ENCODE results near the gene ENDOG. TPM values are rescaled to one million over a fixed set of nuclear protein-coding genes. Genes with fewer than 3 reads are reported as not detected.
"Not testable (repeated sequence)": the region's sequence is repeated elsewhere in the genome, so short reads cannot be mapped to it uniquely, and the experiment has no call there.

The ENDOG gene
- total RNA-seq, 1 experiment from 2014 or later, result 27.2 TPM

DNA sequence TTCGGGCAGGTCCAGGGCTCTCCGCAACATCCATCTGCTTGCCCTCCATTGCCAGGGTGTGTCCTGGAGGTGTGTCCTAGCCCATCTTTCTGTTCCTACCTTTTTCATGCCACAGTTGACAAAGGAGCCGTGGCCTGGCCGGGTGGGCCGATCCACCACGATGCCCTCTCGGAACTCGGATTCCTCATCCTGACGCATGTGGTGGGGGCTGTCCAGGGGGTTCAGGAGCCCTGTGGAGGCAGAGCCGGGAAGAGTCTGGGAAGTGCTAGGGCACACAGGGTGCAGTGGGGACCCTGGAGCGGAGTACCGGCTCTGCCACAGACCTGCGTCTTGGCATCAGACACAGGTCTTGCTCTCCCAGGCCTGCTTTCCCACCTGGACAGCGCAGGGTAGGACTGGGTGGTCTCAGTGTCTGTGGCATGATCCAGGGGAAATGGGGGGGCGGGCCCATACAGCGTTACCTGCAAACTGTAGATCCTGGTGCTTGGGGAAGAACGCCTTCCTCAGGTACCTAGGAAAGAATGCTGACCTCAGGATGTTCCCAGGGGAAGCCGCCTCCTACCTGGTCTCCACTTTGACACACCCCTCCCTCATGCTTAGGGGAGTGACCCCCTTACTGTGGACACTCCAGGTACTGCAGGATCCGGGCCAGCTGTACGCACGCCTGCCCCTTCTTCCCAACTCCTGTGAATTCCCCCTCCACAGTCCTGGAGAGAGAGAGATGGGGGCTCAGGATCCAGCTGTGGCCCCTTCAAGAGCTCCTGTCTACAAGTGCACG, 7.8 kb downstream of the ENDOG start:
- no peak for DNase-seq (ENCODE audit: extremely low read depth, low read depth)

DNA sequence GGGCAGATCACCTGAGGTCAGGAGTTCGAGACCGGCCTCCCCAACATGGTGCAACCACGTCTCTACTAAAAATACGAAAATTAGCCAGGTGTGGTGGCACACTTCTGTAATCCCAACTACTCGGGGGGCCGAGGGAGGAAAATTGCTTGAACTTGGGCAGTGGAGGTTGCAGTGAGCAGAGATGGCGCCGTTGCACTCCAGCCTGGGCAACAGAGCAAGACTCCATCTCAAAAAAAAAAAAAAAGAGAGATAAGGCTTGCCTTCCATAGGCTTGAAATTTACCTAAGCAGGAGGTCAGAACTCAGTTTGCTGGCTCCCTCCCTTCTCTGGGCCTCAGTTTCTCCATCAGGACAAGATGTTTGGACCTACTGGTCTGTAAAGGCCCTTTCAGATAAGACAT, 10.0 kb downstream of the ENDOG start:
- no peak for DNase-seq (ENCODE audit: extremely low read depth, low read depth)

DNA sequence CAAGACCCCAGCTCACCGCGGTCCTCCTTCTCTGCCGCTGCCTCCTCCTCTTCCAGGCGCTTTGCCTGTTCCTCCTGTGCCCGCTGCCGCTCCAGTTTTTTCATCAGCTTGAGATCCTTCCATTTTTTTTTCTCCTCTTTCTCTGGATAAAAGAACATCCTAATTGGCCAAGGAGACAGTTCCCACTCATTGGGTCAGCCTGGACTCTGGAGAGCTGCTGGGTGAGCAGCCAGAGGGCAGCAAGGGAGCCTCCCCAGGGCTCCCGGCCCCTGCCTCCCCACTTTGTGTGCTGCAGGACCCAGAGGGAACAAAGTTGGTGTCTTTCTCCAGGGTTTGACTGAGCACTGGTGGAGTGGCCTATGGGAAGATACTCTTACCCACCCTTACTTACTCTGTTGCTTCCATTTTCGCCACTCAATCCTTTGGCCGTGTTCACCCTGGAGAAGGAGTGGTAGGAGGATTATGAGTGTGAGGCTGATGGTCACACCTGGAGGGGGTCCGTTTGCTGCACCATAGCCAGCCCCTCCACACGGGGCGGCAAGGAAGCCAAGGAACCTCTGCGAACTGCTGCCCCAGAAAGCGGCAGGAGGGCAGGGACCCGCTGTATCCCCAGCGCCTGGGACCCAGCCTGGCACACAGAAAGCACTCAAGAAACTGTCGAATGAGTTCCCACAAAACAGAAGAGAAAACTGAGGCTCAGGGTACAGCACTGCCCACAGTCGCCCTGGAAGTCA, 10.6 kb downstream of the ENDOG start:
- no peak for DNase-seq (ENCODE audit: extremely low read depth, low read depth)

DNA sequence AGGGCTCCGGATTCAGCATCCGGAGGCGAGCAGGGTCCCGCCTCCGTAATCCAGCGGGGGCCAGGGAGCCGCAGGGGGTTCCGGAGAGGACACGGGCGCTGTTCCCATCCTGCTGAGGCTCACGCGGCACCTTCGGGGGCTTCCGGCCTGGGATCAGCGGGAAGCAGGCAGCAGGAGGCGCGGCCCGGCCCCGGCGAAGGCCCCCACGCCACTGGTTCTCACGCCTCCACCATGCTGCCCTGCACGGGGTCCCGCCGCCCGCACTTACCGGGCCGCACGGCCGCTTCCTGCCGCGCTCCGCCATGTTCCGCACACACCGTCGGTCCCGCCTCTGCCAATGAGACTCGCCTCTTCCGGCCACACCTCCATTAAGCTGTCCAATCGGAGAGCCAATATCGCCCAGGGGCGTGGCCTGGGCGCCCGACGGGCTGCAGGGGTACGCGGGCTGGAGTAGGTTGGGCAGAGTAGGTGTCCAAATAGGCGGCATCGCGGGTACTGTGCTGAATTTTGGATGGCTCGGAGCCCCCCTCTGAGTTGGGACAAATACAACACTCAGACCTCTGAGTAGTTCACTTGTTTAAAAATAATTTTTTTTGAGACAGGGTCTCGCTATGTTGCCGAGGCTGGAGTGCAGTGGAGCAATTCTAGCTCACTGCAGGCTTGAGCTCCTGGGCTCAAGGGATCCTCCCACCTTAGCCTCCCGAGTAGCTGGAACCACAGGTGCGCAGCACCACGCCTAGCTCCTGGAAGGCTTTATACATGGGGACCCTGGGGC, 11.4 kb downstream of the ENDOG start, which contains the start of gene SPOUT1:
TSS of gene SPOUT1 (minus strand) at position 318 of the 775 bp plus-strand sequence. CDS start at position 304, 14 bp downstream.
- DNase-seq (ENCODE audit: extremely low read depth, low read depth), result peak; percentile 91

DNA sequence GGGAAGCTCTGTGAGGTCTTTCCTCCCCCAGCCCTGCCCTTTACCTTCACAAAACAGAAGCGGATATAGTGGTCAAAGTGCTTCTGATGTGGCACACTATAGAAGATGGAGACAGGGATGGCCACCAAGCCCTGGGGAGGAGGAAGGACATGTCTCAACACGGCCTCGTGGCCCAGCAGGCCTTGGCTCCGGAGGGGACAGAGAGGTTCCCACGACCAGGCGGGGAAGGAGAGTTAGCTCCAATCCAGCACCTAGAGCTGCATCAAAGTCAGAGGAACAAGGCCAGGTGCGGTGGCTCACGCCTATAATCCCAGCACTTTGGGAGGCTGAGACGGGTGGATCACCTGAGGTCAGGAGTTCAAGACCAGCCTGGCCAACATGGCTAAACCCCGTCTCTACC, 15.4 kb downstream of the ENDOG start:
- DNase-seq (ENCODE audit: extremely low read depth, low read depth), result no peak

DNA sequence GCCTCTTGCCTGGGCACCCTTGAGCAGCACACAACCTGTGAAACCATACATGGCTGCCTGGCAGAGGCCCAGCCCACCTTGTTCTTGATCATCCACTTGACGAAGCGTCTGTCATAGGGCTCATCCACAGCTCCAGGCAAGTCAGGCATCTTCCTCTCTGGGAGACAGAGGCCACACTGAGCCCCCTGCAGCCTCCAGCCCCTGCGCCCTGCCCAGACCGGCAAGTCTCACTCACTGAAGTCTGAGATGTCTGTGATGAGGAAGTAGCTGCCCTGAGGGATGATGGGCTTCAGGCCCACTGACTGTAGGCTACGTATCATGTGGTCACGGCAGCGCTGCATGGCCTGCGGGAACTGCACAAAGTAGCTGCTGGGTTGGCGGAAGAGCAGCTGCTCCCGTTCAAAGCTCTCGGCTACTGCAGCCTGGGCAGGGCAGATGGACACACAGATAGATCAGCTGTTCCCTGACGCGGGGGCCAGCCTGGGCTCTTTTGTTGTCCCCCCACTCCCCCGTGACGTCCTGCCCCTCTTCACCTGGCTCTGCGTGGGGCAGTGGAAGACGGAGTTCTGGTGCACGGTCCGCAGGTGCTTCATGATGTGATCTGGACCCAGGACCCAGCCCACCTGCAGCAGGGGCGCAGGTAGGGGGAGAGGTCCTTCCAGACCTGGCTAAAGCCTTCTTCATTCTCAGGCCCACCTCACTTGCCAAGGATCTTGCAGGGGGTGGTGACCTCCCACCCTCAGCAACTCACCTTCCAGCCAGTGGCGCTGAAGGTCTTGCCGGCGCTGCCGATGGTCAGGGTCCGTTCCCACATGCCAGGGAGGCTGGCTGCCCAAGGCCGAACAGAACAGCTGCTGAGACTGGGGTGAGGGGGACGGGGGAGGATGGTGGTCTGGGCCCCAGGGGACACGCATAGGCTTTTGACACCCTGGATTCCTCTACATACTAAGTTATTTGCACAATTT, 17.2 kb downstream of the ENDOG start:
- no peak for DNase-seq (ENCODE audit: extremely low read depth, low read depth)

DNA sequence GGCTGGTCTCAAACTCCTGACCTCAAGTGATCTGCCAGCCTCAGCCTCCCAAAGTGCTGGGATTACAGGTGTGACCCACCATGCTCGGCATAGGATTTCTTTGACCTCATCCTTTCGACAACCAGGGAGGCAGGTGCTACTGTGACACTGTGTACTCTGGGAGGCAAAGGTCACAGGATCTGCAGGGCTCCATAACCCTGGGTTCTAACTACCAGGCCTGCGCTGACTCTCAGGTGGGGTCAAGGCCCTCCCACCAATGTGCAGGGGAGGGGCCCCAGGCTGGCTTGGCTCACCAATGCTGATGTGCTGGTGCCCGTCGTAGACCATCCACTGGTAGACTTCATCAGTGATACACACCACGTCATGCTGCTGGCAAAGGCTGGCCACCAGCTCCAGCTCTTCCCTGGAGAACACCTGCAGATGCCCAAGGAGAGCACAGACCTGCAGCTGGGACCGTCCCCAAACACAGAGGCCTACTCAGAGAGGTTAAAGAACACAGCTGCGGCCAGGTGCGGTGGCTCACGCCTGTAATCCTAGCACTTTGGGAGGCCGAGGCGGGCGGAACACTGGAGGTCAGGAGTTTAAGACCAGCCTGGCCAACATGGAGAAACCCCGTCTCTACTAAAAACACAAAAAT, 18.3 kb downstream of the ENDOG start:
- DNase-seq (ENCODE audit: extremely low read depth, low read depth), result no peak

DNA sequence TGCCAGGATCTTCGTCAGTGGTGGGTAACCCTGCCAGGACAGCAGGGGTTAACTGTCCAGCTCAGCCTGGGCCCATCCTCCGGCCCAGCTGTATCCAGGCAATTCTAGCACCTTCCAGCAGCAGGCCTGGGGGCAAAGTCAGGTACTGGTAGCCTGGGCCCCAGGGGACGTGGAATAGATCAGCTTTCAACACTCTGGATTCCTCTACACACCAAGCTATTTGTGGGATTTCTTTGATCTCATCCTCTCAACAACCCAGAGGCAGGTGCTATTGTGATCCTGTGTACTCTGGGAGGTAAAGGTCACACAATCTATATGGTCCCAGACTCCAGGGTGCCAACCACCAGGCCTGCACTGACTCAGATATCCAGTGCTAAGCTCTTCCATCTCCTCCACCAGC, 20.0 kb downstream of the ENDOG start:
- DNase-seq (ENCODE audit: extremely low read depth, low read depth), result no peak

DNA sequence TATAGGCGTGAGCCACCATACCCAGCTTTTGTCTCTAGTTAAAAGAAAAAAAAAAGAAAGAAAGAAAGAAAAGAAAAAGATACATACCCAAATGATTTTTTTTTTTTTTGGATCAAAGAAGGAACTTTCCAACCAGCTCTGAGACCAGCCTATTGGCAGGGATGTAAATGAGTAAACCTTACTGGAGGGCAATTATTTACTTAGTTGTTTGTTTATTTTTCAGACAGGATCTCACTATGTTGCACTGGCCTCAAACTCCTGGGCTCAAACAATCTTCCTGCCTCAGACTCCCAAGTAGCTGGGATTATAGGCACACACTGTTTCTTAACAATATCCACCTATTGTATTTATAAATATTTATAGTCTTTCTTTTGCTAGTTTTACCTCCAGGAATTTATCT, 22.2 kb downstream of the ENDOG start:
- DNase-seq (ENCODE audit: extremely low read depth, low read depth), result no peak

DNA sequence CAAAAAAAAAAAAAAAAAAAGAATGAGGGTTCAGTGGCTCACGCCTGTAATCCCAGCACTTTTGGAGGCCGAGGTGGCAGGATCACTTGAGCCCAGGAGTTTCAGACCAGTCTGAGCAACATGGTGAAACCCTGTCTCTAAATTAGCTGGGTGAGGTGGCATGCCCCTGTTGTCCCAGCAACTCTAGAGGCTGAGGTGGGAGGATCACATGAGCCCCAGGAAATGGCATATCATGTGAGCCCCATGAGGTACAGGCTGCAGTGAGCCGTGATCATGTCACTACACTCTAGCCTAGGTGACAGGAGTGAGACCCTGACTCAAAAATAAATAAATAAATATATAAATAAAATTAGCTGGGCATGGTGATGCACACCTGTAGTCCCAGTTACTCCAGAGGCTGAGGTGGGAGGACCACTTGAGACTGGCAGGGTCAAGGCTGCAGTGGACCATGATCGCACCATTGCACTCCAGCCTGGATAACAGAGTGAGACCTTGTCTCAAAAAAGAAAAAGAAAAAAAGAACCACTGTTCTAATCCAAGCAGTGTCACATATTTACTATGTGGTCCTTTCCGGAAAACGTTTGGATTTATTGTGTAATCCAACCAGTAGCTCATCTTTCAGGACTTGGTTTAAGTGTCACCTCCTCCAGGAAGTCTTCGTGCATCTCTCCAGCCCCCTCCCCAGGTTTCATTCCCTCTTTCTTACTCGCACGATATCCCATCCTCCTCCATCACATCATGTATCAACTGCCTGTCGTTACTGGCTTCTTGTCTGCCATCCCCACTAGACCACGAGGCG, 23.6 kb downstream of the ENDOG start:
- DNase-seq (ENCODE audit: extremely low read depth, low read depth), result no peak

DNA sequence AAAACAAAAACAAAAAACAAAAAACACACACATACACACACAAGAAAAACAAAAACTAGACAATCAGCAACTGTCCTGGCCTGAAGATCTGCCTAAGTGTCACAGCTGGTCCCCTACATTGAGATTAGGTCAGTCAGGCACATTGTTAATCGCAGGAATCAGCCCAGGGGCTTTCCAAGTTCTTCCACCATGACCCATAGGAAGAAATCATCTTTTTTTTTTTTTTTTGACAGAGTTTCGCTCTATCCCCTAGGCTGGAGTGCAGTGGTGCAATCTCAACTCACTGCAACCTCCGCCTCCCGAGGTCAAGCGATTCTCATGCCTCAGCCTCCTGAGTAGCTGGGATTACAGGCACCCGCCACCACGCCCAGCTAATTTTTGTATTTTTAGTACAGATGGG, 24.9 kb downstream of the ENDOG start:
- not testable (repeated sequence) for DNase-seq (ENCODE audit: extremely low read depth, low read depth)

DNA sequence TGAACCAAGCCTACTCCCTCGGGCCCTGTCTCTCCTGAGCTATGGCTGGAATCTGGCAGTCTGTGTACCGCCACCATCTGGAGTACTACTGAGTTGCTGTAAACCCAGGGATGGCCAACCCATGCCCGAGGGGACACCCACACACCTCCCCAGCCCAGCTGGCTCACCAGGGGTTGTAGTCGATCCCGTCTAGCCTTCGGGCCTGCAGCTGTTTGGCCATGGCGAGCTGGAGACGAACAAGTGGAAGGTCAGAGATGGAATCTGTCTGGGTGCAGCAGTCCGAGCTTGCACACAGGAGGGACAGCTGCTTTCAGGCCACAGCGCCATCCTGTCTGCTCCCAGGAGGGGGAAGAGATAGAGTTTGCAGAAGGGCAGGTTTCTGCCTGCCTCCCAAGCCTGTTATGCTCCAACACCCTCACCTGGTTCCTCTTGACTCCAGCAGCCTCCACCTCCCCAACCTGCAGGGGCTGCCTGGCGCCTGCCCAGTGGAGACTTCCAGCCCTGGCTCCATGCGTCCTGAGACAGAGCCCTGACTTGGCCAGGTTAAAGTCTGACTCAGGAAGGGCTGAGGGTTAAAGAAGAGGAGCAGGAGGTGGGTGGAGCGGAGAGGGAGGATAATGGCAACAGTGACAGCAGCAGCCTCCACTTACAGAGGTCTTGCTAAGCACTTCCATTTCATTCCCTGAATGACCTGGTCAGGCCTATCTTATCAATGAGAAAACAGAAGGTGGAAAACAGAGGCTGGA, 27.1 kb downstream of the ENDOG start:
- no peak for DNase-seq (ENCODE audit: extremely low read depth, low read depth)

DNA sequence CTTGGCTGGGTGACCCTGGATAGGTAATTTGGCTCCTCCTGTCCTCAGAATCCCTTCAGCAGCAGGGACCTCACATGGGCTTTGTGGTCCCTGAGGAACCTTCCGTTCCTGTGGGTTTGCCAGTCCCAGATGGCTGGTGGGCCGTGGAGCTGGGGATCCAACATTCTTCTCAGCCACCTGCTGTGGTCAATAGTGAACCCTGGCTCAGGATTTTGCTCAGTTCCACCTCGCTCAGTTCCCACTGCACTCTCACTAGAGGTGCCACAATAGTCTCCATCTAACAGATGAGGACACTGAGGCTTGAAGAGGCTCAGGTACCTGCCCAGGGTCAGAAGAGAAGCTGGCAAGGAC, 28.4 kb downstream of the ENDOG start:
- no peak for DNase-seq (ENCODE audit: extremely low read depth, low read depth)

DNA sequence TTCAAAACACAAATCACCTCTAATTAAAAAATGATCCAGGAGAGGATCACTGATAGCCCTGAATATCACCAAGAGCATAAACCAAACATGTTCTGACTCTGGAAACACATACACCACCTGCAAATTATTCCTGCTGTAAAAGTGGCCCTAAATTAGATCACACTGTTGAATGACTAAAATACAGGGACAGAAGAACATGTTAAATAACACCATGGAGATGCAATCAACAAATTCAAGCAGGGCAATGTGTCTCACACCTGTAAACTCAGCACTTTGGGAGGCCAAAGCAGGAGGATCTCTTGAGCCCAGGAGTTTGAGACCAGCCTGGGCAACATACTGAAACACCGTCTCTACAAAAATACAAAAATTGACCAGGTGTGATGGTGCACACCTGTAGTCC, 29.5 kb downstream of the ENDOG start:
- no peak for DNase-seq (ENCODE audit: extremely low read depth, low read depth)

DNA sequence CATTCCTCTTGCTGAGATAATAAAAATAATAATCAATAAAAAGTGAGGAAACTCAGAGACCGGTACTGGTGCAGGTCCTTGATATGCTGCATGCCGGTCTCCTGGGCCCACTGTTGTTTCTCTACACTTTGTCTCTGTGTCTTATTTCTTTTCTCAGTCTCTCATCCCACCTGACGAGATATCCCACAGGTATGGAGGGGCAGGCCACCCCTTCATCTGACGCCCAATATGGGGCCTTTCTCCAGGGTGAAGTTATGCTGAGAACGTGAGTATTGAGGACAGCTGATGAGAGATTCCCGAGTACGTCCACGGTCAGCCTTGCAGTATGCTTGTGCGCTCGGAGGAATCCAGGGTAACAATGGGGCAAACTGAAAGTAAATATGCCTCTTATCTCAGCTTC, 32.7 kb downstream of the ENDOG start:
- not testable (repeated sequence) for DNase-seq (ENCODE audit: extremely low read depth, low read depth)

DNA sequence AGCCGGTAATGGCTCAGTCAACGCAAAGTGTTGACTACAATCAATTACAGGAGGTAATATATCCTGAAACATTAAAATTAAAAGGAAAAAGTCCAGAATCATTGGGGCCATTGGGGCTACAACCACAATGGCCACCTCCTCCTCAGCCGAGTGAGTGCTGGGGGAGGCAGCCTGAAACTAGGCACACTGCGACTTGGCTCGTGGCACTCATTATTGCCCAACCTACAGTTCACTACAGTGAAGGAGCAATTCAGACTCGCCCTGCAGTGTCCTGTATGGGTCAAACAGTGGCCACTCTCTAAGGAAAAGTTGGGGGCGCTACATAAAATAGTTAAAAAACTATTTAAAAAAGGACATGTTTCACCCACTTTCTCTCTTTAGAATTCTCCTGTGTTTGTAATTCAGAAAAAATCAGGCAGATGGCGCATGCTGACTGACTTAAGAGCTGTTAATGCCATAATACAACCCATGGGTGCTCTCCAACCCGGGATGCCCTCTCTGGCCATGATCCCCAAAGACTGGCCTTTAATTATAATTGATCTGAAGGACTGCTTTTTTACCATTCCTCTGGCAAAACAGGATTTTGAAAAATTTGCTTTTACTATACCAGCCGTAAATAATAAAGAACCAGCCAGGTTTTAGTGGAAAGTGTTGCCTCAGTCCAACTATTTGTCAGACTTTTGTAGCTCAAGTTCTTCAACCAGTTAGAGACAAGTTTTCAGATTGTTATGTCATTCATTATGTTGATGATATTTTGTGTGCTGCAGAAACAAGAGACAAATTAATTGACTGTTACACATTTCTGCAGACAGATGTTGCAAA, 33.7 kb downstream of the ENDOG start:
- DNase-seq (ENCODE audit: extremely low read depth, low read depth), result peak; percentile 41

DNA sequence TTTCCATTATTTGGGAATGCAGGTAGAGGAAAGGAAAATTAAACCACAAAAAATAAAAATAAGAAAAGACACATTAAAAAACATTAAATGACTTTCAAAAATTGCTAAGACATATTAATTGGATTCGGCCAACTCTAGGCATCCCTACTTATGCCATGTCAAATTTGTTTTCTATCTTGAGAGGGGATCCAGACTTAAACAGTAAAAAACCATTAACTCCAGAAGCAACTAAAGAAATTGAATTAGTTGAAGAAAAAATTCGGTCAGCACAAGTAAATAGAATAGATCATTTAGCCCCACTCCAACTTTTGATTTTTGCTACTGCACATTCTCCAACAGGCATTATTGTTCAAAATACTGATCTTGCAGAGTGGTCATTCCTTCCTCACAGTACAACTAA, 34.3 kb downstream of the ENDOG start:
- DNase-seq (ENCODE audit: extremely low read depth, low read depth), result not testable (repeated sequence)

Measured in NCI-H460 (cell line).